GM06990 (cell line): ENCODE data around the gene NSUN3.

Experiments
- DNase-seq: peaks from one replicate; pipeline ENCODE4 v3.0.0-alpha.2; 2011; ENCODE audit not compliant: insufficient read length; ENCODE audit errors: extremely low read depth
- H3K27me3 ChIP-seq: replicated peaks from 2 replicates; pipeline ENCODE4 v1.6.0; 2011; ENCODE audit warnings: low read length; ENCODE audit not compliant: control insufficient read depth, insufficient read depth
- H3K36me3 ChIP-seq: 2 replicates; pipeline ENCODE4 v1.5.1; 2011; ENCODE audit warnings: low read length; ENCODE audit not compliant: control insufficient read depth, insufficient read depth
- H3K4me3 ChIP-seq: replicated peaks from 2 replicates; pipeline ENCODE4 v1.5.1; 2011; ENCODE audit warnings: low read depth, mild to moderate bottlenecking, control low read depth, low read length
- CTCF ChIP-seq: IDR thresholded peaks from 2 replicates; pipeline ENCODE4 v1.5.1; 2011; ENCODE audit warnings: low read length, control low read depth, mild to moderate bottlenecking, inconsistent platforms; ENCODE audit not compliant: insufficient read depth, poor library complexity, severe bottlenecking

Gene NSUN3

DNA sequence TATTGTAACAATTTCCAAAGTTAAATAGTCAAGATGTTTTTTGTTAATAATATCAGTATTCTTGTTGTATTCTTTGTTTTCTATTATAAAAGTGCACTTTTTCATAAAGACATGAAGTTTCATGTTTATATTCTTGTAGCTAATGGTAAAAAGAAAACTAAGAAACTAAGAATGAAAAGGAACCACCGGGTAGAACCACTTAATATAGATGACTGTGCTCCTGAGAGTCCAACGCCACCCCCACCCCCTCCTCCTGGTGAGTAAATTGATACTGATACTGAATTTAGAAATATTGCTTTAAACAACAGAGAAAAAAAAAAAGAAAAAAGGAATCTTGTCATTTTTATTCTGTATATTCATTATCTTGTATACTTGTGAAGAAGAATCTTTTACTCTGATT is 13.6 kb upstream of the NSUN3 start:
- no peak overlapping the region for H3K4me3 ChIP-seq

GRCh38 chr3:94050546-94050945 is 12.3 kb upstream of the NSUN3 start:
- Histone ChIP-seq H3K36me3 (no peaks in the 10 kb centered on the region), H3K4me3 (no peak overlapping the region), H3K27me3 (no peaks in the 10 kb centered on the region)
- no peak for TF ChIP-seq CTCF
- no peak for DNase-seq

More for the DNA sequence above, 13.6 kb upstream of the NSUN3 start:
- no peaks in the 10 kb centered on the region for H3K36me3 ChIP-seq
- DNase-seq, result no peak
- H3K27me3 ChIP-seq, result no peaks in the 10 kb centered on the region
- no peak for TF ChIP-seq CTCF

GRCh38 chr3:94061297-94061696 is 1.6 kb upstream of the NSUN3 start:
- Histone ChIP-seq H3K27me3 (no peaks in the 10 kb centered on the region), H3K36me3 (peaks cover 2% of the 10 kb centered on the region), H3K4me3 (no peak overlapping the region)
- no peak for TF ChIP-seq CTCF
- no peak for DNase-seq

- no peak for TF ChIP-seq CTCF
- DNase-seq, result no peak
- Histone ChIP-seq H3K4me3 (peak overlapping the region; percentile 75), H3K27me3 (no peaks in the 10 kb centered on the region), H3K36me3 (peaks cover 4% of the 10 kb centered on the region)
These were observed 747 bp downstream of the NSUN3 start for GRCh38 chr3:94063496-94064119.

DNA sequence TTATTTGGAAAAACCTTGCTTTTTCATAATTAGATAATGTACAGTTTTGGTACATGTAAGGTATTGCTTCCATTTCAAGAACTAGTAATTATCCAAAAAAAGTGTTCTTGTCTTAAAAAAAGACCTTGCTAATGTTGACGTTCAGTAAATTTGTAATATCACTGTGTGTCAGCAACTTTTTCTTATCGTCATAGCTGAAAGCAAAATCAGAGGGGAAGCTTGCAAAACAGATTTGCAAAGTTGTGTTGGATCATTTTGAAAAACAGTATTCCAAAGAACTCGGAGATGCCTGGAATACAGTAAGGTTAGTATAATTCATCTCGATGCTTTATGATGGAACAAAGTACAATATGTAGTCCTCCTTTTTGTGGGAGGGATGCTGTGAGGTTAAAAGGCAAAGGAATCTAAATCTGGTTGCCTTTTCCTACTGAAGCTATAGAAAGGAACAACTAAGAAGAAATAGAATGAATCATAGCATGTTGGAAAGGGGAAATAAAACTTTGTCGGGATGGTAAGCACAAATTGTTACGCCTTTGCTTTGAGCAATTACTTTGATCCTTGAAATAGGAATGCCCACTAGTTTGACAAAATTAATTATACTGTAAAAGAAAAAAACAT is 1.5 kb downstream of the NSUN3 start:
- Histone ChIP-seq H3K4me3 (peak overlapping the region; percentile 75; the same call in 1 of the 2 replicates), H3K36me3 (peaks cover 4% of the 10 kb centered on the region), H3K27me3 (no peaks in the 10 kb centered on the region)
- no peak for TF ChIP-seq CTCF
- no peak for DNase-seq
